IMR-90 (cell line): ENCODE measurements around the gene SYNGR3. TPM values are rescaled to one million over a fixed set of nuclear protein-coding genes. Genes with fewer than 3 reads are reported as not detected.

Experiments
- ATAC-seq: fragments of 200-7000 bp; cut with Tn5 transposase; 2 replicates; pipeline ENCODE4 v1.9.1; 2020; ENCODE audit warnings: low read depth, mild to moderate bottlenecking, moderate library complexity
- BruUV-seq: library from RNA; stranded (reverse); fragments of 400-500 nt; replicated peaks from 2 replicates; lab custom pipeline; 2021; lab: Mats Ljungman, UMichigan
- CTCF ChIA-PET: fragments of 300-600 bp; formaldehyde crosslinking; extraction: SDS; loops from one replicate; lab custom pipeline; 2021; ENCODE audit warnings: antibody characterized with exemption; lab: Yijun Ruan, JAX
- POLR2A ChIA-PET: fragments of 300-600 bp; sonication (Branson Sonifier 250); formaldehyde crosslinking; loops from one replicate; lab custom pipeline; 2022; ENCODE audit warnings: antibody characterized with exemption; ENCODE audit not compliant: unreplicated experiment; lab: Charles Lee
- DNase-seq: peaks from one replicate; pipeline ENCODE4 v3.0.0; 2013
- H2AFZ ChIP-seq: replicated peaks from 2 replicates; pipeline ENCODE3; 2013; ENCODE audit warnings: low read length, mild to moderate bottlenecking; ENCODE audit not compliant: poor library complexity
- H2AK5ac ChIP-seq: 2 replicates; pipeline ENCODE4 v1.6.1; 2013; ENCODE audit warnings: low read depth, low read length, inconsistent platforms
- H2AK9ac ChIP-seq: replicated peaks from 2 replicates; pipeline ENCODE3; 2013; ENCODE audit warnings: mild to moderate bottlenecking, low read depth, low read length, moderate library complexity; ENCODE audit not compliant: poor library complexity
- H2BK120ac ChIP-seq: 2 replicates; pipeline ENCODE4 v1.6.1; 2013; ENCODE audit warnings: low read depth, low read length, inconsistent platforms
- H2BK15ac ChIP-seq: 3 replicates; pipeline ENCODE4 v1.6.1; 2013; ENCODE audit warnings: low read depth, low read length, inconsistent platforms
- H2BK20ac ChIP-seq: 2 replicates; pipeline ENCODE4 v1.6.1; 2013; ENCODE audit warnings: low read depth, mild to moderate bottlenecking, inconsistent platforms, low read length, moderate library complexity
- H2BK5ac ChIP-seq: 2 replicates; pipeline ENCODE4 v1.6.1; 2013; ENCODE audit warnings: mild to moderate bottlenecking, low read depth, low read length, inconsistent platforms; ENCODE audit not compliant: poor library complexity, severe bottlenecking
- H3K14ac ChIP-seq: replicated peaks from 2 replicates; pipeline ENCODE4 v1.6.1; 2013; ENCODE audit warnings: low read depth, low read length, inconsistent platforms
- H3K18ac ChIP-seq: 2 replicates; pipeline ENCODE4 v1.6.1; 2013; ENCODE audit warnings: low read depth, low read length, control low read depth
- H3K23ac ChIP-seq: 2 replicates; pipeline ENCODE4 v1.6.1; 2013; ENCODE audit warnings: low read depth, low read length, inconsistent platforms
- H3K27ac ChIP-seq: 2 replicates; pipeline ENCODE4 v1.5.1; 2013; ENCODE audit warnings: mild to moderate bottlenecking, control low read depth, low read length; ENCODE audit not compliant: insufficient read depth
- H3K27me3 ChIP-seq: 2 replicates; pipeline ENCODE4 v1.6.1; 2013; ENCODE audit warnings: low read length; ENCODE audit not compliant: control insufficient read depth, insufficient read depth
- H3K36me3 ChIP-seq: 2 replicates; pipeline ENCODE4 v1.6.1; 2013; ENCODE audit warnings: low read length, mixed read lengths; ENCODE audit not compliant: control insufficient read depth, insufficient read depth
- H3K4ac ChIP-seq: 2 replicates; pipeline ENCODE4 v1.6.1; 2013; ENCODE audit warnings: low read depth, low read length, inconsistent platforms
- H3K4me1 ChIP-seq: 2 replicates; pipeline ENCODE4 v1.6.1; 2013; ENCODE audit warnings: low read length, mixed read lengths; ENCODE audit not compliant: control insufficient read depth, insufficient read depth
- H3K4me2 ChIP-seq: 2 replicates; pipeline ENCODE4 v1.6.1; 2013; ENCODE audit warnings: low read depth, mild to moderate bottlenecking, control low read depth, low read length, moderate library complexity
- H3K4me3 ChIP-seq: 2 replicates; pipeline ENCODE4 v1.5.1; 2013; ENCODE audit warnings: low read depth, mild to moderate bottlenecking, control low read depth, low read length, moderate library complexity; ENCODE audit not compliant: insufficient read depth
- H3K56ac ChIP-seq: 2 replicates; pipeline ENCODE4 v1.6.1; 2013; ENCODE audit warnings: low read length, inconsistent platforms; ENCODE audit not compliant: insufficient read depth; ENCODE audit errors: extremely low read depth
- H3K79me1 ChIP-seq, 2 experiments: 2 replicates each; pipeline ENCODE4 v1.6.1; 2013; ENCODE audit warnings: low read length in 2 of 2, inconsistent platforms in 1 of 2, low read depth in 1 of 2
- H3K9ac ChIP-seq: 2 replicates; pipeline ENCODE4 v1.6.1; 2013; ENCODE audit warnings: low read depth, low read length, control low read depth
- H3K9me1 ChIP-seq: 2 replicates; pipeline ENCODE4 v1.6.1; 2013; ENCODE audit warnings: low read length, inconsistent platforms; ENCODE audit not compliant: insufficient read depth
- H3K9me3 ChIP-seq: 2 replicates; pipeline ENCODE4 v1.6.1; 2013; ENCODE audit warnings: low read length; ENCODE audit not compliant: control insufficient read depth, insufficient read depth
- H4K20me1 ChIP-seq: 2 replicates; pipeline ENCODE4 v1.6.1; 2013; ENCODE audit warnings: low read length, inconsistent platforms; ENCODE audit not compliant: insufficient read depth
- H4K5ac ChIP-seq: 2 replicates; pipeline ENCODE4 v1.6.1; 2013; ENCODE audit warnings: mild to moderate bottlenecking, low read depth, low read length, control low read depth
- H4K8ac ChIP-seq, 2 experiments: 2 replicates each; pipeline ENCODE4 v1.6.1; 2013; ENCODE audit warnings: low read depth in 2 of 2, low read length in 2 of 2, control low read depth in 1 of 2, inconsistent platforms in 1 of 2
- H4K91ac ChIP-seq: 2 replicates; pipeline ENCODE4 v1.6.1; 2013; ENCODE audit warnings: low read depth, low read length, inconsistent platforms; ENCODE audit not compliant: insufficient read depth
- FOS ChIP-seq: fragments of 150-350 bp; IDR thresholded peaks from 2 replicates; pipeline ENCODE4 v1.6.1; 2016; ENCODE audit warnings: low read depth, low read length
- MXI1 ChIP-seq: IDR thresholded peaks from 2 replicates; pipeline ENCODE4 v1.6.1; 2012; ENCODE audit warnings: low read depth, mild to moderate bottlenecking, low read length, moderate library complexity, borderline replicate concordance
- NFE2L2 ChIP-seq: fragments of 150-350 bp; IDR thresholded peaks from 2 replicates; pipeline ENCODE4 v1.6.1; 2016; ENCODE audit warnings: low read depth, mild to moderate bottlenecking, low read length
- WGBS, 2 experiments: methylation state at CpG; one replicate each; pipeline versions ENCODE4 v1.1.5 to v1.1.7; 2013; ENCODE audit warnings: missing lambda C conversion rate in 2 of 2; ENCODE audit not compliant: insufficient read length in 1 of 2; ENCODE audit errors: extremely low coverage in 2 of 2; 5-methylcytosine and 5-hydroxymethylcytosine counted together
- dilution Hi-C: fragments of 300-500 bp; cut with HindIII; formaldehyde crosslinking; loops from one replicate; pipeline ENCODE4 v1.14.3; 2018; ENCODE audit warnings: low sequenced_read_pairs; ENCODE audit not compliant: unreplicated experiment
- in situ Hi-C: fragments of 300-500 bp; cut with MboI; formaldehyde crosslinking; loops from 3 replicates; pipeline ENCODE4 v1.14.3; 2019; ENCODE audit warnings: low sequenced_read_pairs, inconsistent platforms, mixed read lengths
- intact Hi-C: fragments of 100-400 bp; cut with micrococcal nuclease; formaldehyde crosslinking; loops from 2 replicates; pipeline ENCODE4 v1.10.0; 2022
- polyA plus RNA-seq, 3 experiments: library from polyadenylated mRNA; depleted of rRNA; stranded (reverse); fragments of >200 nt; gene quantifications; 2 replicates each; pipeline ENCODE4 v1.2.3, GENCODE V29; 2012; ENCODE audit warnings: low replicate concordance in 1 of 3
- total RNA-seq: library from RNA; depleted of rRNA; stranded (reverse); fragments of >200 nt; gene quantifications from 2 replicates; pipeline ENCODE4 v1.2.3, GENCODE V29; 2012

Gene SYNGR3
- total and polyA plus RNA-seq, 2 of the 4 experiments (the other 2 are of a cell fraction) = 1.8 to 5.8 TPM

DNA sequence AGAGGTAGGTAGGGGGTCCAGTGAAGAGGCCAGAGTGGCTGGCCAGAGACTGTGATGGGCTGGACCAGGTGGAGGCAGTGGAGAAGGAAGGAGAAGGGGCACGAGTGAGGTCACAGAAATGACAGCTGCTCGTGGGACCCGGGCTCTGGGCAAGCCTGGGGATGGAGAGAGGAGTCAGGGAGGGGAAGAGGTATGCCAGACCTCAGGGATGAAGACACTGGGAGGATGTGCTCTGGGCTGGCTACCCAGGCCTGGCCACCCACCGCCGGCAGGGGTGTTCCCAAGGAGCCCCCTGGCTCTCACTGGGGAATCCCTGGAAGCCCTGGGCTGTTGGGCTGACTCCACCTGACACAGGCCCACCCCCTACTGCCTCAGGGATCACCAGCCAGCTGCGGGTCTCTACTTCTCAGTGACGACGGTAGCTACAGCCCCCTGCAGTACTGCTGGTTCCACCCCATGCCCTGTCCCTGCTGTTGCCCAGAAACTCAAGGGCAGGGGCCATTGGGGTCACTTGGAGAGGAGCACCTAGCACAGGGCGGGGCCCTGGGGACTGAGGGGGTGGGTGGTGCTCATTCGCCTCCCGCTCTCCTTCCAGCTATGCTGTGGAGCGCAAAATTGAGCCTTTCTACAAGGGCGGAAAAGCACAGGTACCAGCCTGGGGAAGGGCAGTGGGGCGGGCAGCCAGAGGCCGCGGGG lies 16.2 kb upstream of the SYNGR3 start:
- no peak overlapping the region for H3K9ac ChIP-seq
- no peak overlapping the region for H3K4ac ChIP-seq
- no peaks in the 10 kb centered on the region; the same call in 1 of the 2 replicates for H4K20me1 ChIP-seq
- no peak overlapping the region for H3K4me2 ChIP-seq
- dilution Hi-C loops = no loop called here
- H3K9me3 ChIP-seq = no peaks in the 10 kb centered on the region
- WGBS, 2 experiments = 97% methylated on average over 5 of the region's 16 CpGs; no CpG with 5 or more reads in 1 of the 2 experiments
- ATAC-seq (no peak), DNase-seq (no peak)
- no peak overlapping the region for H4K91ac ChIP-seq
- intact Hi-C loops = no loop called here
- H3K56ac ChIP-seq = no peak overlapping the region
- H4K5ac ChIP-seq = no peak overlapping the region
- H3K18ac ChIP-seq = no peak overlapping the region
- H3K79me1 ChIP-seq = peaks cover 9 to 36% of the 10 kb centered on the region in 2 experiments
- no peak overlapping the region for H4K8ac ChIP-seq
- in situ Hi-C loops = no loop called here
- H3K4me1 ChIP-seq = peaks cover 6% of the 10 kb centered on the region
- no peak overlapping the region for H2AK5ac ChIP-seq
- CTCF ChIA-PET = no interaction called here
- no peak overlapping the region for H2BK5ac ChIP-seq
- no peak overlapping the region for H3K23ac ChIP-seq
- no peak overlapping the region for H3K4me3 ChIP-seq
- BruUV-seq = no TSS peak
- H2BK15ac ChIP-seq = no peak overlapping the region
- H2BK20ac ChIP-seq = no peak overlapping the region
- H3K27me3 ChIP-seq = no peaks in the 10 kb centered on the region
- H3K9me1 ChIP-seq = peaks cover 3% of the 10 kb centered on the region; the same call in 1 of the 2 replicates
- no peak overlapping the region for H3K27ac ChIP-seq
- H2BK120ac ChIP-seq = no peak overlapping the region
- no peak overlapping the region for H3K14ac ChIP-seq
- TF ChIP-seq FOS (no peak), NFE2L2 (no peak), MXI1 (no peak)
- H2AFZ ChIP-seq = no peak overlapping the region
- POLR2A ChIA-PET = no interaction called here
- H3K36me3 ChIP-seq = peaks cover 40% of the 10 kb centered on the region
- no peak overlapping the region for H2AK9ac ChIP-seq
